NCI-H1417 (cell line): ENCODE measurements around the gene NRIP2.

Experiments used
- DNase-seq, 3 experiments: peaks; one replicate each; lab custom pipeline; 2025; lab: John Stamatoyannopoulos, UW

Gene NRIP2

GRCh38 chr12:2775431-2775830 lies 59.4 kb downstream of the NRIP2 start:
- no peak for DNase-seq
